Ovary (tissue), 9 donors: ENCODE measurements around the gene AIG1. TPM values are rescaled to one million over a fixed set of nuclear protein-coding genes. Genes with fewer than 3 reads are reported as not detected.

ENCODE experiments used
- DNase-seq, 5 donors: peaks; one replicate each; pipeline ENCODE4 v3.0.0-alpha.2; 2019 to 2020
- H3K27ac ChIP-seq, 2 donors: fragments of 200-600 bp; one replicate each; pipeline versions ENCODE4 v1.5.1 to v1.8.0; 2019 to 2022
- H3K27me3 ChIP-seq: fragments of 200-600 bp; one replicate; pipeline ENCODE4 v1.8.0; 2022
- H3K36me3 ChIP-seq: fragments of 200-600 bp; sonication (generic); one replicate; pipeline ENCODE4 v1.5.1; 2019
- H3K4me1 ChIP-seq: one replicate; pipeline ENCODE4 v1.8.1; 2013; ENCODE audit warnings: mild to moderate bottlenecking, moderate library complexity; ENCODE audit not compliant: insufficient read depth
- H3K4me3 ChIP-seq: fragments of 200-600 bp; sonication (generic); one replicate; pipeline ENCODE4 v1.5.1; 2017
- H3K9me3 ChIP-seq, 2 donors: fragments of 200-600 bp in 1 of 2; sonication (generic) in 1 of 2; one replicate each; pipeline versions ENCODE4 v1.5.1 to v1.8.1; 2013 to 2019; ENCODE audit warnings: mild to moderate bottlenecking in 1 of 2, moderate library complexity in 1 of 2
- CTCF ChIP-seq, 3 donors: fragments of 450-650 bp in 2 of 3; fragments of 200-600 bp in 1 of 3; IDR thresholded peaks; one replicate each; pipeline versions ENCODE4 v1.5.1 to v1.8.0; 2016 to 2022; ENCODE audit warnings: antibody characterized with exemption in 3 of 3, mild to moderate bottlenecking in 1 of 3
- EP300 ChIP-seq: sonication (generic); formaldehyde crosslinking; IDR thresholded peaks from one replicate; pipeline ENCODE4 v1.6.1; 2017; ENCODE audit warnings: antibody characterized with exemption
- POLR2A ChIP-seq: fragments of 450-650 bp; IDR thresholded peaks from one replicate; pipeline ENCODE4 v1.6.1; 2017; ENCODE audit warnings: antibody characterized with exemption, mild to moderate bottlenecking, moderate library complexity
- WGBS, 3 donors: extraction: QIAGEN DNeasy Blood & Tissue Kit in 1 of 3; methylation state at CpG; one replicate each; pipeline versions ENCODE4 v1.1.5 to v1.1.7; 2013 to 2017; 5-methylcytosine and 5-hydroxymethylcytosine counted together
- intact Hi-C, 4 donors: fragments of 100-400 bp; cut with DNase I; formaldehyde crosslinking; loops; one replicate each; pipeline versions ENCODE4 v1.11.0 to v1.15.1; 2022 to 2023
- polyA plus RNA-seq, 2 donors: library from polyadenylated mRNA; stranded (reverse); fragments of 200-250 nt in 1 of 2; fragments of 350-450 nt in 1 of 2; fragmentation: Illumina TruSeq in 1 of 2; extraction: RNeasy Lipid Tissue Mini Kit (QIAGEN cat#74804) in 1 of 2; gene quantifications; one replicate each; pipeline ENCODE4 v1.2.3, GENCODE V29; 2013 to 2014
- total RNA-seq, 7 donors: library from RNA; depleted of rRNA in 2 of 7; stranded (reverse); fragments of >200 nt in 2 of 7; fragmentation: NEBNext Ultra II Directional in 3 of 7; extraction: Animal tissue kit (Norgen Biotek cat#: 25700) in 3 of 7; gene quantifications; one replicate each; pipeline versions ENCODE4 v1.1.0 to v1.2.4, GENCODE V29; 2016 to 2023
- donor health status: DM: no; HTN: no; CAD: no; lungs with moderate emphysema.
- donor health status: DM: no; HTN: no; CAD: no.
- donor health status: Bipolar disorder and iron deficiency.
- donor health status: DM: yes; HTN: yes; CAD: no.
- donor health status: DM: no; HTN: no; CAD: no.
- donor health status: DM: yes; HTN: yes; CAD: no.

Gene AIG1
- total and polyA plus RNA-seq, 9 donors: 27.8 to 91.0 (median 37.3) TPM

GRCh38 chr6:143126574-143126941 lies 65.9 kb downstream of the AIG1 start:
- no peak for DNase-seq
- no peak overlapping the region for H3K27ac ChIP-seq
- TF ChIP-seq POLR2A (no peak), EP300 (no peak), CTCF (IDR thresholded peaks at IDR 0.05) (no peak)
- no peaks in the 10 kb centered on the region for H3K27me3 ChIP-seq
- 91 to 96% (median 93%) methylated on average over 1 of the region's 1 CpG for WGBS, 3 donors
- no peaks in the 10 kb centered on the region for H3K4me1 ChIP-seq
- H3K4me3 ChIP-seq: no peak overlapping the region
- H3K36me3 ChIP-seq: no peaks in the 10 kb centered on the region
- H3K9me3 ChIP-seq: no peaks in the 10 kb centered on the region
- intact Hi-C loops: no loop called here

DNA sequence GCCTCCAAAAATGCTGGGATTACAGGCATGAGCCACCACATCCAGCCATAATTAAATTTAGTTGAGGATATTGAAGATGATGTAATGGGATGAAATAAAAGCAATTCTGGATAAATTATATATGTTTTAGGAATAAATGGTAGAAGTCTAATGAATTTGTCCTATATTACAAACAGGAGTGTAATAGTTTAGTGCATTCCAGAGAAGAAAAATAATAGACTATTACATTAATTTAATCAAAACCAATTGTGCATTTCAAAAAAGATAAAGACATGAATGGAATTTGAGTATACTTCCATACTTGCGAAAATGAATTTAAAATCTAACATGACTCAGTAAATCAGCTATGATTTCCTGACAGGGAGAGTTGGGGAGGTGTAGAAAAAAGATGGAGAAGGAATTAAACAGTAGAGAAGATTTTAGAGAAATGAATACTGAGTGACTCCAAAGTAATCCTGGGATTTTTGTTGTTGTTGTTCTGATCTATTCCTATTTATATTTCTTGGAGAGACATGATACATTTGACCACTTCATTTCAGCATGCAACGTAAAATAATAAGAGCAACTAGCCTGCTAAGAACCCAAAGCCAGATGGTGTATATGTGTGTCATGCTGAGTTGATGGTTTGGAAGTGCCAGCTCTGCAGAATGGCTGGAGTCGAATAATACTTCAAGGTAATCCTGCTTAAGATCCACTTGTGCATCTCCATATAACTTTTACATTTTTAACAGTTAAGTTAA lies 67.4 kb downstream of the AIG1 start:
- Histone ChIP-seq H3K4me1 (no peaks in the 10 kb centered on the region), H3K9me3 (no peaks in the 10 kb centered on the region), H3K27ac (no peak overlapping the region), H3K36me3 (no peaks in the 10 kb centered on the region), H3K4me3 (no peak overlapping the region), H3K27me3 (no peaks in the 10 kb centered on the region)
- no peak for DNase-seq
- intact Hi-C loops: no loop called here
- TF ChIP-seq POLR2A: no peak
- WGBS, 3 donors: 93 to 97% (median 95%) methylated on average over 3 of the region's 3 CpGs

- Histone ChIP-seq H3K4me3 (no peak overlapping the region), H3K36me3 (no peaks in the 10 kb centered on the region), H3K27me3 (no peaks in the 10 kb centered on the region), H3K9me3 (no peaks in the 10 kb centered on the region), H3K27ac (no peak overlapping the region), H3K4me1 (no peaks in the 10 kb centered on the region)
- intact Hi-C loops: no loop called here
- TF ChIP-seq EP300: no peak
- no peak for TF ChIP-seq POLR2A
- no peak for TF ChIP-seq CTCF (IDR thresholded peaks at IDR 0.05)
- DNase-seq: no peak
Measured at GRCh38 chr6:143128681-143129015, 68.0 kb downstream of the AIG1 start.

DNA sequence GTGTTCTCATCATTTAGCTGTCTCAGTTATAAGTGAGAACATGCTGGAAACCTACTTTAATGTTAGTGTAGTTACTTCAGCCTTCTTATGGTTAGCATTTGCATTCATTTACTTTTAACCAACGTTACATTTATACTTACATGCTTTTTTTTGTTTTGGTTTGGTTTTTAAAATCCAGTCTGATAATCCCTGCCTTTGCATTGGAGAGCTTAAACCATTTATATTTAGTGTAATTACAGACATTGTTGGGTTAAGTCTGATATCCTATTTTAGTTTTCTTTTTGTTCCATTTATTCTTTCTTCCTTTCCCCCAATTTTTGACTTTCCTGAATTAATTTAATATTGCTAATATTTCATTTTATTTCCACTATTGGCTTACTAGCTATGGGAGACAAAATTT lies 70.2 kb downstream of the AIG1 start:
- Histone ChIP-seq H3K9me3 (no peaks in the 10 kb centered on the region), H3K36me3 (no peaks in the 10 kb centered on the region), H3K4me3 (no peak overlapping the region), H3K27ac (no peak overlapping the region), H3K4me1 (no peaks in the 10 kb centered on the region), H3K27me3 (no peaks in the 10 kb centered on the region)
- WGBS, 3 donors: 88 to 91% (median 91%) methylated on average over 1 of the region's 1 CpG
- intact Hi-C loops: no loop called here
- TF ChIP-seq CTCF (IDR thresholded peaks at IDR 0.05) (no peak), EP300 (no peak), POLR2A (no peak)
- DNase-seq: no peak

DNA sequence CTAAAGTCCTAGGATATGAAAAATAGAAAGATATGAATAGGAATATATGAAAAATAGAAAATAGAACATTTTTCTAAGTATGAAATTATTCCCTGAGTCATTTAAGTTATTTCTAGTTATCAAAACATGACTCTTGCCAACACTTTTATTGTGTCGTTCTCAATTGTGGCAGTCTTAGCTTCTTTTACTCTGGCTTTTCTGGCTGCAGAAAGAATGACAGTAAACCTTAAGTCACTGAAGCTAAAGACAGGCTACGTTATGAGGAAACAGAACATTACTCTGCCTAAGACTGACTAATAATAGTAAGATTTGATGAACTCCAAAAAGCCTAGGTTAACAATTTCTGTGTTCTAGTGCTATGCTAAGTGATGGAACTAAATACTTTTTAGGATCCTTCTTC lies 74.6 kb downstream of the AIG1 start:
- H3K4me1 ChIP-seq: no peaks in the 10 kb centered on the region
- no peak for DNase-seq
- 23 to 38% (median 23%) methylated on average over 2 of the region's 2 CpGs for WGBS, 3 donors
- no peaks in the 10 kb centered on the region for H3K36me3 ChIP-seq
- no peak overlapping the region for H3K27ac ChIP-seq
- no peaks in the 10 kb centered on the region for H3K9me3 ChIP-seq
- H3K4me3 ChIP-seq: no peak overlapping the region
- intact Hi-C loops: no loop called here
- no peaks in the 10 kb centered on the region for H3K27me3 ChIP-seq
- TF ChIP-seq CTCF (IDR thresholded peaks at IDR 0.05): no peak
- no peak for TF ChIP-seq EP300
- no peak for TF ChIP-seq POLR2A
